ENCODE data around the gene SLC9A4. TPM values are rescaled to one million over a fixed set of nuclear protein-coding genes. Genes with fewer than 3 reads are reported as not detected.
A peak's percentile ranks its signal among the peaks of the same experiment; 100 is the strongest.

SLC9A4 gene
- total and polyA plus RNA-seq, 4 donors = 0.06 to 0.30 (median 0.10) TPM

- Histone ChIP-seq H3K4me3 (ENCODE audit: low read depth, low read length) (no peak overlapping the region), H3K36me3 (ENCODE audit: control insufficient read depth, insufficient read depth, low read length) (no peaks in the 10 kb centered on the region), H3K9me3 (ENCODE audit: control insufficient read depth, insufficient read depth, low read length) (no peaks in the 10 kb centered on the region), H3K4me1 (ENCODE audit: control insufficient read depth, insufficient read depth, low read length) (no peaks in the 10 kb centered on the region), H3K27ac (ENCODE audit: low read depth, low read length) (no peak overlapping the region), H3K27me3 (ENCODE audit: control insufficient read depth, insufficient read depth, low read length) (no peaks in the 10 kb centered on the region)
- no CpG with 5 or more reads among the region's 1 CpG for WGBS (ENCODE audit: insufficient coverage)
- DNase-seq (ENCODE audit: low read depth in 4 of 6, low spot score in 6 of 6) = no peak
Observed at GRCh38 chr2:102520801-102521200, 47.8 kb downstream of the SLC9A4 start.

DNA sequence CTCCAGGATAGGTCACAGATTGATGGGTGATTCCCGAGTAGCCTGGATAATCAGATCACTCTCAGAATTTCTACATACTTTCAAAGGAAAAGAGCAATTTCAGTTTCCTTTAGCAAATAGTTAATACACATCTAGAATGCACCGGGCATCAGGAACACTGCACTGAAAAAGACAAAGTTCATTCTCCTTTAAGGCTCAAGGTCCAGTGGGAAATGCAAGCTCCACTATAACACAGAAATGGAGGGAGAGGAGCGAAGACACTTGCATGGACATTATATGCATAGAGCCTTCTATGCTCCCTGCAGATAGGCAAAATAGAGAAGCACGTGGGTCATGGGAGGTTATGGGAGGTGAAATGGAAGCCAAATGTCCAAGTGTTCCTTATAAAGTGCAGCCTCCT, 49.1 kb downstream of the SLC9A4 start:
- 80% methylated on average over 1 of the region's 4 CpGs for WGBS (ENCODE audit: insufficient coverage)
- Histone ChIP-seq H3K4me3 (ENCODE audit: low read depth, low read length) (no peak overlapping the region), H3K4me1 (ENCODE audit: control insufficient read depth, insufficient read depth, low read length) (no peaks in the 10 kb centered on the region), H3K36me3 (ENCODE audit: control insufficient read depth, insufficient read depth, low read length) (no peaks in the 10 kb centered on the region), H3K27ac (ENCODE audit: low read depth, low read length) (no peak overlapping the region), H3K9me3 (ENCODE audit: control insufficient read depth, insufficient read depth, low read length) (no peaks in the 10 kb centered on the region), H3K27me3 (ENCODE audit: control insufficient read depth, insufficient read depth, low read length) (no peaks in the 10 kb centered on the region)
- DNase-seq (ENCODE audit: low read depth in 4 of 6, low spot score in 6 of 6) = no peak

DNA sequence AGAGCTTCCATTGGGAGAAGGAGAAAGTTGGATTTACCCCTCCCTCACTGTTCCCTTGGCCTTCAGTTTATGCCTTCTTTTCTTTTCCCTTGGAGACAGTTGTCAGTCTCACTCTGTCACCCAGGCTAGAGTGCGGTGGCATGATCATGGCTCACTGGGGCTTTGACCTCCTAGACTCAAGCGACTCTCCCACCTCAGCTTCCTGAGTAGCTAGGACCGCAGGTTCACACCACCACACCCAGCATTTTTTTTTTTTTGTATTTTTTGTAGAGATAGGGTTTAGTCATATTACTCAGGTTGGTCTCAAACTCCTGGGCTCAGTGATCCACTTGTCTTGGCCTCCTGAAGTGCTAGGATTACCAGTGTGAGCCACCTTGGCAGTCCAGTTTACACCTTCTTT, 49.9 kb downstream of the SLC9A4 start:
- no peak for DNase-seq (ENCODE audit: low read depth in 4 of 6, low spot score in 6 of 6)
- Histone ChIP-seq H3K27ac (ENCODE audit: low read depth, low read length) (no peak overlapping the region), H3K9me3 (ENCODE audit: control insufficient read depth, insufficient read depth, low read length) (no peaks in the 10 kb centered on the region), H3K4me3 (ENCODE audit: low read depth, low read length) (no peak overlapping the region), H3K36me3 (ENCODE audit: control insufficient read depth, insufficient read depth, low read length) (no peaks in the 10 kb centered on the region), H3K4me1 (ENCODE audit: control insufficient read depth, insufficient read depth, low read length) (no peaks in the 10 kb centered on the region), H3K27me3 (ENCODE audit: control insufficient read depth, insufficient read depth, low read length) (no peaks in the 10 kb centered on the region)
- 100% methylated on average over 1 of the region's 3 CpGs for WGBS (ENCODE audit: insufficient coverage)

- H3K36me3 ChIP-seq (ENCODE audit: control insufficient read depth, insufficient read depth, low read length) = no peaks in the 10 kb centered on the region
- H3K4me3 ChIP-seq (ENCODE audit: low read depth, low read length) = no peak overlapping the region
- H3K27ac ChIP-seq (ENCODE audit: low read depth, low read length) = no peak overlapping the region
- H3K4me1 ChIP-seq (ENCODE audit: control insufficient read depth, insufficient read depth, low read length) = no peaks in the 10 kb centered on the region
- 78% methylated on average over 3 of the region's 3 CpGs for WGBS (ENCODE audit: insufficient coverage)
- H3K27me3 ChIP-seq (ENCODE audit: control insufficient read depth, insufficient read depth, low read length) = no peaks in the 10 kb centered on the region
- DNase-seq (ENCODE audit: low read depth in 4 of 6, low spot score in 6 of 6) = no peak
- no peaks in the 10 kb centered on the region for H3K9me3 ChIP-seq (ENCODE audit: control insufficient read depth, insufficient read depth, low read length)
Observed at GRCh38 chr2:102523651-102524050, 50.6 kb downstream of the SLC9A4 start.

DNA sequence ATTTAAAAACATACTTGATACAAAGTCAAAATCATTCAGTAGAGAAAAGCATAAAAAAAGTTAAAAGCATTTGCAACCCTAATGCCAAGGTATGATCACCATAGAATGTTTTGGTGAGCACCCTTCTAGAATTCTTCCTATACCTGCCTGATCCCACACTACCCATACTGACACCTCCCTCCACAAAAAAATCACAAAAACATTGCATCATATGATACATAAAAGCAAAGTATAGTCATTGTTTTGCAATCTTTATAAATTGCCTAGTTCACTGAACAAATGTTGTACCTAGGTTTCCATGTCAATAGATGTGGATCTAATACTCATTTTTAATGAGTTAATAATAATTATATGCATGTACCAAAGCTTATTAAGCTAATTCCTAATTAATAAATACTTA, 54.1 kb downstream of the SLC9A4 start:
- Histone ChIP-seq H3K4me1 (ENCODE audit: control insufficient read depth, insufficient read depth, low read length) (no peaks in the 10 kb centered on the region), H3K4me3 (ENCODE audit: low read depth, low read length) (no peak overlapping the region), H3K9me3 (ENCODE audit: control insufficient read depth, insufficient read depth, low read length) (no peaks in the 10 kb centered on the region), H3K27ac (ENCODE audit: low read depth, low read length) (no peak overlapping the region), H3K36me3 (ENCODE audit: control insufficient read depth, insufficient read depth, low read length) (no peaks in the 10 kb centered on the region), H3K27me3 (ENCODE audit: control insufficient read depth, insufficient read depth, low read length) (no peaks in the 10 kb centered on the region)
- DNase-seq (ENCODE audit: low read depth in 4 of 6, low spot score in 6 of 6) = no peak

- DNase-seq (ENCODE audit: low read depth in 4 of 6, low spot score in 6 of 6) = peak in 2 of 6 donors; percentile 28 to 40
- no peaks in the 10 kb centered on the region for H3K9me3 ChIP-seq (ENCODE audit: control insufficient read depth, insufficient read depth, low read length)
- no peaks in the 10 kb centered on the region for H3K4me1 ChIP-seq (ENCODE audit: control insufficient read depth, insufficient read depth, low read length)
- H3K27ac ChIP-seq (ENCODE audit: low read depth, low read length) = no peak overlapping the region
- no peaks in the 10 kb centered on the region for H3K27me3 ChIP-seq (ENCODE audit: control insufficient read depth, insufficient read depth, low read length)
- no peaks in the 10 kb centered on the region for H3K36me3 ChIP-seq (ENCODE audit: control insufficient read depth, insufficient read depth, low read length)
- no CpG with 5 or more reads among the region's 2 CpGs for WGBS (ENCODE audit: insufficient coverage)
- H3K4me3 ChIP-seq (ENCODE audit: low read depth, low read length) = no peak overlapping the region
Observed at GRCh38 chr2:102538491-102538890, 65.5 kb downstream of the SLC9A4 start.

GRCh38 chr2:102540882-102541281, 67.9 kb downstream of the SLC9A4 start:
- H3K4me3 ChIP-seq (ENCODE audit: low read depth, low read length) = no peak overlapping the region
- DNase-seq (ENCODE audit: low read depth in 4 of 6, low spot score in 6 of 6) = no peak
- no peaks in the 10 kb centered on the region for H3K36me3 ChIP-seq (ENCODE audit: control insufficient read depth, insufficient read depth, low read length)
- H3K9me3 ChIP-seq (ENCODE audit: control insufficient read depth, insufficient read depth, low read length) = no peaks in the 10 kb centered on the region
- H3K27ac ChIP-seq (ENCODE audit: low read depth, low read length) = no peak overlapping the region
- H3K4me1 ChIP-seq (ENCODE audit: control insufficient read depth, insufficient read depth, low read length) = no peaks in the 10 kb centered on the region
- WGBS (ENCODE audit: insufficient coverage) = 50% methylated on average over 2 of the region's 4 CpGs
- H3K27me3 ChIP-seq (ENCODE audit: control insufficient read depth, insufficient read depth, low read length) = no peaks in the 10 kb centered on the region

GRCh38 chr2:102544182-102544581, 71.2 kb downstream of the SLC9A4 start:
- 100% methylated on average over 1 of the region's 1 CpG for WGBS (ENCODE audit: insufficient coverage)
- no peak overlapping the region for H3K27ac ChIP-seq (ENCODE audit: low read depth, low read length)

GRCh38 chr2:102547462-102547861, 74.4 kb downstream of the SLC9A4 start:
- no peak for DNase-seq (ENCODE audit: low read depth in 4 of 6, low spot score in 6 of 6)
- no peak overlapping the region for H3K4me3 ChIP-seq (ENCODE audit: low read depth, low read length)
- WGBS (ENCODE audit: insufficient coverage) = 71% methylated on average over 1 of the region's 2 CpGs

More at GRCh38 chr2:102544182-102544581, 71.2 kb downstream of the SLC9A4 start:
- Histone ChIP-seq H3K36me3 (ENCODE audit: control insufficient read depth, insufficient read depth, low read length) (no peaks in the 10 kb centered on the region), H3K4me3 (ENCODE audit: low read depth, low read length) (no peak overlapping the region), H3K9me3 (ENCODE audit: control insufficient read depth, insufficient read depth, low read length) (peaks cover 2% of the 10 kb centered on the region), H3K27me3 (ENCODE audit: control insufficient read depth, insufficient read depth, low read length) (no peaks in the 10 kb centered on the region), H3K4me1 (ENCODE audit: control insufficient read depth, insufficient read depth, low read length) (no peaks in the 10 kb centered on the region)
- no peak for DNase-seq (ENCODE audit: low read depth in 4 of 6, low spot score in 6 of 6)

DNA sequence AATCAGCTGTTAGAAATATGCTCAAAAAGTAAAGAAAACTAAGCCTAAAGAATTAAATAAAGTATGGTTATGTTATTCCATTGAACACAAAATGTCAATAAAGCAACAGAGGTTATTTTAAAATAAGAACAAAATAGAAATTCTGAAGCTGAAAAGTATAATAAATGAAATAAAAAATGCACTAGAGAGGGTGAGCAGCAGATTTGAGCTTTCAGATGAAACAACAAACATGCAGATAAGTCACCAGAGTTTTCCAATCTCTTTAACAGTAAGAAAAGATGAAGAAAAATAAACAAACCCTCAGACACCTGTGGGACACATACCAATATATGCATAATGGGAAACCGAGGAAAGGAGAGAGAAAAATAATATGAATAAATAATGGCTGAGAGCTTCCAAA, 76.0 kb downstream of the SLC9A4 start:
- Histone ChIP-seq H3K27me3 (ENCODE audit: control insufficient read depth, insufficient read depth, low read length) (no peaks in the 10 kb centered on the region), H3K36me3 (ENCODE audit: control insufficient read depth, insufficient read depth, low read length) (no peaks in the 10 kb centered on the region), H3K9me3 (ENCODE audit: control insufficient read depth, insufficient read depth, low read length) (peaks cover 2% of the 10 kb centered on the region), H3K4me3 (ENCODE audit: low read depth, low read length) (no peak overlapping the region), H3K27ac (ENCODE audit: low read depth, low read length) (no peak overlapping the region), H3K4me1 (ENCODE audit: control insufficient read depth, insufficient read depth, low read length) (no peaks in the 10 kb centered on the region)
- WGBS (ENCODE audit: insufficient coverage) = no CpG with 5 or more reads among the region's 1 CpG
- no peak for DNase-seq (ENCODE audit: low read depth in 4 of 6, low spot score in 6 of 6)

More at GRCh38 chr2:102547462-102547861, 74.4 kb downstream of the SLC9A4 start:
- H3K36me3 ChIP-seq (ENCODE audit: control insufficient read depth, insufficient read depth, low read length) = no peaks in the 10 kb centered on the region
- no peaks in the 10 kb centered on the region for H3K4me1 ChIP-seq (ENCODE audit: control insufficient read depth, insufficient read depth, low read length)
- no peaks in the 10 kb centered on the region for H3K27me3 ChIP-seq (ENCODE audit: control insufficient read depth, insufficient read depth, low read length)
- H3K9me3 ChIP-seq (ENCODE audit: control insufficient read depth, insufficient read depth, low read length) = peaks cover 2% of the 10 kb centered on the region
- H3K27ac ChIP-seq (ENCODE audit: low read depth, low read length) = no peak overlapping the region
